Heart left ventricle (tissue), 13 donors: ENCODE data around the gene FAM184A.

ENCODE experiments used
- CTCF ChIP-seq, 12 donors: fragments of 200-600 bp; sonication (generic) in 4 of 12; IDR thresholded peaks; one replicate each; pipeline versions ENCODE4 v1.5.0 to v1.8.0; 2018 to 2022; ENCODE audit warnings: antibody characterized with exemption in 12 of 12, mild to moderate bottlenecking in 5 of 12
- POLR2A ChIP-seq, 2 donors: fragments of 450-650 bp; IDR thresholded peaks; one replicate each; pipeline ENCODE4 v1.6.1; 2017; ENCODE audit warnings: antibody characterized with exemption in 2 of 2, mild to moderate bottlenecking in 2 of 2, moderate library complexity in 2 of 2
- donor health status: ischemic (EF 13 %, LVEDD 7.1; RV severe dilation, severe dysfunction).
- donor health status: DM: no; HTN: yes; CAD: no.
- donor health status: DM: no; HTN: no; CAD: no.
- donor health status: ischemic (EF 25% LVEDD 6.9; RV normal size, moderate dysfunction).
- donor health status: ischemic (EF 25% LVEDD 5.7; RV mildly dilated, moderate dysfunction).
- donor health status: ischemic (EF 35%, LVEDD 5.7; RV mildly dilated, moderate dysfunction).
- donor health status: nonischemic (EF 11% LVEDD 7.7; RV severe dilation, severe dysfunction).
- donor health status: DM: yes; HTN: yes; CAD: no.
- donor health status: PGD.
- donor health status: ischemic (EF 29% LVEDD 5.4; RV normal size, mild dysfunction).
- donor health status: nonischemic (EF 23%, LVEDD 6.1; RV moderate dilation, normal function).

DNA sequence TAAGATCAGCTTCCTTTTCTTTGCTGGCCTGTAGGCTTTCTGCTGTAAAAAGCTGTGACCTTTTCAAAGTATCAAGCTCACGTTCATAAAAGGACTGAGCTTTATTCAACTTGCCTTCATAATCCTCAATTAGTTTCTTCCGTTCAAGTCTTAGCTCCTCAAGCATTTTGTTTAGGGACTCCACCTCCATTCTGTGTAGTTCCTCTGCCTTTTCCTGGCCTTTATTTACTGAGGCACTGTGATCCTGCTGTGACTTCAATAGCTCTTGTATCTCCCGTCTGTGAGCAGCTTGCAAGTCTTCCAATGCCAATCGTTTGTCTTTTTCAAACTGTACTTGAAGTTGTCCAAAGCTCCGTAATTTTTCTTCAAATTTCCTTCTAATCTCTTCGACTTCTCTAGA lies 54.4 kb downstream of the FAM184A start:
- TF ChIP-seq CTCF (IDR thresholded peaks at IDR 0.05), result no peak
- TF ChIP-seq POLR2A (IDR thresholded peaks at IDR 0.05), result no peak
